ENCODE results near the gene PPCDC.

Gene PPCDC

GRCh38 chr15:75016431-75016830, 7.0 kb upstream of the PPCDC start:
- DNase-seq, result no peak

DNA sequence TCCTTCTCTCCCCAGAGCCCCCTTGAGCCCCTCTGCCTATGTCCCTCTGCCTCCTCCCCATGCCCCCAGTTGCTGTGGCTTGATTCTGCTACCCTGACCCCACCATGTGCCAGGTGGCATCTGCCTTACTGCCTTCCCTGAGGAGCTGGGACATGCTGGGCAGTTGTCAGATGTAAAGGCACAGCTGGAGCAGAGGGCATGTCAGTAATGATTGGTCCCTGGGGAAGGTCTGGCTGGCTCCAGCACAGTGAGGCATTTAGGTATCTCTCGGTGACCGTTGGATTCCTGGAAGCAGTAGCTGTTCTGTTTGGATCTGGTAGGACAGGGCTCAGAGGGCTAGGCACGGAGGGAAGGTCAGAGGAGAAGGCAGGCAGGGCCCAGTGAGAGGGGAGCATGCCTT, 3.5 kb upstream of the PPCDC start:
- no peak for DNase-seq

GRCh38 chr15:75021341-75021740, 2.0 kb upstream of the PPCDC start:
- DNase-seq, result no peak

GRCh38 chr15:75022783-75023180, 608 bp upstream of the PPCDC start:
- no peak for DNase-seq

DNA sequence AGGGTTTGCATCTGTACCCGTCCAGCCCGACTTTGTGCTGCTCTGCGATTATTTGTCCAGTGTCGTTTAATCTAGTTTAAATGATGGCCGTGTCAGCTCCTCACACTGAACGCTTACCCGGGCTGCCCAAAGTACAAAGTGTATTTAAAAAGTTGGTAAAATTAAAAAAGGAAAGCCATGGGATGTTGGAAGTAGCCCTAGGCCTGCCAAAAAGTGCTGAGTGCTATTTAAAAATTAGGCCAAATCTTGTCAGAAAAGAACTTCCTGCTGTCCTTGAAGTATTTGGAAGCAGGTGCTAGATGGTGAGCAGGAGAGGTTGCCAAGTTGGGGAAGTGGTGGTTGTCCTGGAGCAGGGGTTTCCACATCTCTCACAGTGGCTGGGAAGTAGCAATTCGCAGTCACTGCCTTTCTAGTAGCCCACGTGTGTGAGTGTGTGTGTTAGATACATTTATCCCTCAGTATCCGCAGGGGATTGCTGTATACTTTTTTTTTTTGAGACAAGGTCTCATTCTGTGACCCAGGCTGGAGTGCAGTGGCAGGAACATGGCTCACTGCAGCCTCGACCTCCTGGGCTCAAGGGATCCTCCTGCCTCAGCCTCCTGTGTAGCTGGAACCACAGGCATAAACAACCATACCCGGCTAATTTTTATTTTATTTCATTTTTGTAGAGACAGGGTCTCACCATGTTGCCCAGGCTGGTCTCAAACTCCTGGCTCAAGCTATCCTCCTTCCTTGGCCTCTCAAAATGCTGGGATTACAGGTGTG, 664 bp downstream of the PPCDC start:
- peak; percentile 34 for DNase-seq

DNA sequence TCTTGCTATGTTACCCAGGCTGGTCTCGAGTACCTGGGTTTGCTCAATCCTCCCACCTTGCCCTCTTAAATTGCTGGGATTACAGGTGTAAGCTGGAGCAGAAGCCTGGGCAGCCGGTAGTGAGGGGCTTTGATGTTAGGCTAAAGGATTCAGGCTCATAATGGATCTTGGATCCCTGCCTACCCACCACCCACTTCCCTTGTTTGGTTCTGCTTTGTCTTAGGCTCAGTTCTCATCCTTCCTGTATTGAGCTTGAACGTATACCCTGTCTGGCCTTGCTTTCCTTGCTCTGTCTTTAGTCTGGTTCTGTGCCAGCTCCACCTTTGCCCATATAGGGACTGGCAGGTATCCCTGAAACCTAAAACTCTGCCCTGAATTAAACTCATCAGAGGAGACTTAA, 1.7 kb downstream of the PPCDC start:
- DNase-seq, result no peak

GRCh38 chr15:75025548-75026260, 2.3 kb downstream of the PPCDC start:
- no peak for DNase-seq

DNA sequence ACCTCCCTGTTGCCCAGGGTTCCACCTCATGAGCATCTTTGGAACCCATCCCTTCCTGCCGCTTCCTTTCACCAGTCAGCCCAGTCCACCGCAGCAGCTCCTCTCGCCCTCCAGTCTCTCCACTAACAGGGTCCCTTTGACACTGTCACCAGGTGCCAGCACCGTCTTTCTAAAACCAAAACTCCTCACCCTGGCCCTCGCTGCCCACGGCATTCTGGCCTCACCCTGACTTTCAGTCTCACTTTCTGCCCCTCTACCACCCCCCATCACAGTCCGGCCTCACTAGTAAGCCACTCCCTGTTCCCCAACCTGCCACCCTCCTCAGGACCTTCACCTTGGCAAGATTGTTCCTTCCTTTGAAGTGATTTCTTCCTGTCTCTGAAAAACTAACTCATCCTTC, 4.2 kb downstream of the PPCDC start:
- DNase-seq, result no peak

DNA sequence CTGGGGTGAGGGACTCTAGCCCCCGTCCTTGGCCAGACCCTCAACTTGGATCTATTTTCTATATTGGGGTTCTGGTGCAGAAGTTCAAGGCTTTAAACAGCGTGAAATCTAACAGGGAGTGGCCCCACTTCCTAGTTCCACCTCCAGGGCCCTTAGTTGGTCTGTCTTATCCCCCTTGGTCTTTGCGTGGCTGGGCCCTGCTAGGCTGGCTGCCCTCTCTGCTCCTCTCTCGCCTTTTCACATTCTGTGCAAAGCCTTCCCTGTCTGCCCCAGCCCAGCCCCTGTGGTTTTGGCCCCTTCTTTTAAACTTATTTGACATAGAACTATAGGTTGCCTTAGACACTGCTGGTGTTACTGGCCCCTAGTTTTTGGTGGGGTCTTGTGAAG, 5.6 kb downstream of the PPCDC start:
- DNase-seq, result no peak

- peak; percentile 89 for DNase-seq
Observed at GRCh38 chr15:75029378-75030022, 6.1 kb downstream of the PPCDC start.

DNA sequence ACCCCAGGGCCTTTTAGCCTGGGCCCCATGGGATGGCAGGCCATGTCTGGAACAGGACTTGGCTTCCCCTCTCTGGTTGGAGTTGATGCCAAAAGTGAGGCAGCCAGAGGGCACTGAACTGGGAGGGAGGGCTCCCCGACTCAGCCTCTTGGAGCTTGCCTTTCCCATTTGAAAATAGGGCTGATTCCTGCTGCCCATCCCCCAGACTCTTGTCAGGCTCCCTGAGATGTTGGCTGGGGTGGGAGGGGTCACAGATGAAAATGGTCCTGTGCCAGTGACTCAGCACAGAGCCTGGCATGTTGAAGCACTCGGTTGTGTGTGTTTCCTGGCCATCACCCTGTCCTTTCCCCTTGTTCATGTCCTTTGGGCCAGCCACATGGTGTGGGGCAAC, 6.6 kb downstream of the PPCDC start:
- no peak for DNase-seq

DNA sequence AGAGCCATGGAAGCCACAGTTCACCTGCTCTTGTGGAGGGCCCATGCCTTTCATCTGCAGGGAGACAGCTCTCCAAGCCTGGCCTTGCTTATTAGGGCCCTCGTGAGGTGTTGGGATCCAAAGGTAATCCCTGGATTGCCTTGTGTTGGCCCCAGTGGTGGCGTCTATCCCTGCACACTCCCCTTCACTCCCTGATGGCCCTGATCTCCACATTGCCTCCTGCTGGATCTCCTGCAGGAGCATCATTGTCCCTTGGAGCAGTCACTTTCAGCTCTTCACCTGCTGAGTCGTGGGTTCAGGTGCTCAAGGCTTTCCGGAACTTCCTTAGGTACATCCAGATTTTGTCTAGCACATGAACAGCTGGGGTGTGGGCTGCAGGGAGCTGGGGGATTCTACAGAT, 7.0 kb downstream of the PPCDC start:
- DNase-seq, result no peak

- no peak for DNase-seq
Observed at GRCh38 chr15:75031848-75032247, 8.5 kb downstream of the PPCDC start.

DNA sequence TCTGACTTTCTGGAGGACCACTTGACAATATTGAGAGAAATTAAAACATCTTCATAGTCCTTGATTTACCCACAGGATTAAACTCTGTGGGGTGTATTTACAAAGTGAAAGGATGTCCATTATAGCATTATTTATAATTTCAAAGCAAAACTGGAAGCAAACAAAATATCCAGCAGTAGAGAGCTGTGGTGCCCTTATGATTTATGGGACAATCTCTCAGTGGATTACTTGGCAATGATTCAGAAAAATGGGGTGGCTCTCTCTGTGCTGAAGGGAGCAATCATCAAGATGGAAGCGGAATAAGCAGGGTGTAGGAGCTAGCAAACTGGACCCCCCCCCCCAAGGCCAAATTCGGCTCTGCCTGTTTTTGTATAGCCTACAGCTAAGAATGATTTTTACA, 9.0 kb downstream of the PPCDC start:
- no peak for DNase-seq

DNA sequence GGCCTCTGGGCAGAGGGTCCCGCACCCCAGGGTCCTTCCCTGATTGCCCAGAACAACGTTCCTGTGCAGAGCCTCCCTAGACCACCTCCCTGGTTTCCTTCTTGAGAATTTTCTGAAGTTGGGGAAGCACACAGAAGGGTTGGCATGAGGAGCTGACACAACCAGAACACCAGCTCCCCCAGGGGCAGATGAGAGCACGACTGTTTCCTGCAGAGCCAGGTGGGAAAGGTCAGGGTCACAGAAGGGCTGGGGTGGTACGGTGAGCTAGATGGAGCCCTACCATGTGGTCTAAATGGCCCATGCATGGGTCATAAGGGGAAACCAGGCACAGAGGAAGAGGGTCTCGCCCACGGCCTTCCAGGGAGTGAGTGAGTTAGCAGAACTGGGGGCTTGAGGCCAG, 10.4 kb downstream of the PPCDC start:
- no peak for DNase-seq

- no peak for DNase-seq
Observed at GRCh38 chr15:75034615-75035014, 11.2 kb downstream of the PPCDC start.

GRCh38 chr15:75036212-75036616, 12.8 kb downstream of the PPCDC start:
- DNase-seq, result no peak

DNA sequence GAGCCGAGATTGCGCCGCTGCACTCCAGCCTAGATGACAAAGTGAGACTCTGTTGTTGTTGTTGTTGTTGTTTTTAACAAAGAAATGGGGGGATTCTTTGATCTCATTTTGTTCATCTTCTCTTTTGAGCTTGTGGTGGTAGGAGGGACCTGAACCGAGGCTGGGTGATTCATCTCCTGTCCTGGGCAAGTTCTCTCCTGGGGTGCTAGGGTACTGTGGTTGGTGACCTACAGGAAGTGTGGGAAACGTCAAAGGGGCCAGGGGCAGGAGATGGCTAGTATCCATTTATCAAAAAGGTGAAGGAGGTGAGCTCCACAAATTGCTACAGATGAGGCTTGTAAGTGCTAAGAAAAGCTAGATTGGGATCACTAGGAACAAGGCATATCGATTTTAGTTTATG, 14.3 kb downstream of the PPCDC start:
- peak; percentile 52 for DNase-seq

DNA sequence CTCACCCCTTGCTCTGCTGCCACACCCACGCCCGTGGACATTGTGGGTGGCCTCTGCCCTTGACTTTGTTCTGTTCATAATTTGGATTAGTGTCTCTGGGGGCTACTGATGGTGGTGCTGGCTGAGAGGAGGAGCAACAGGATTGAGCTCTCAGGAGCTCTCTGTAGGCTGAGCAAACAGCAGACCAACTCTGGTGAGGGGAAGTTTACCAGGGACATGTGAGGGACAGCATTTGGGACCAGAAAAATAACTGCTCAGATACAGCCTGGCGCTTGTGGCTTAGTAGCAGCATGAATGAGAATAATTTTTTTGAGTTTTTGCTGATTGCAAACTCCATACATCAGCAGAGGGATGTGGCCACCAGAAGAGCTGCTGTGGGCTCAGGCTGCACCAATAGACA, 14.8 kb downstream of the PPCDC start:
- DNase-seq, result no peak

- DNase-seq, result peak; percentile 92
Observed at GRCh38 chr15:75042730-75043508, 19.5 kb downstream of the PPCDC start.

GRCh38 chr15:75043509-75044257, 20.3 kb downstream of the PPCDC start:
- DNase-seq, result peak; percentile 17

- no peak for DNase-seq
Observed at GRCh38 chr15:75044258-75044878, 21.0 kb downstream of the PPCDC start.

Data from activated CD4-positive, alpha-beta T cell treated with anti-CD3 and anti-CD28 coated beads, Interleukin-10, Interleukin-2, amounts not matched to agents 100 ng/mL and 50 ng/mL, durations not matched to agents 16 hours and 8 hours (primary cell).